Measurements from ENCODE around the gene AHCYL2. TPM values are rescaled to one million over a fixed set of nuclear protein-coding genes. Genes with fewer than 3 reads are reported as not detected.

Gene AHCYL2
- total and polyA plus RNA-seq, 2 experiments from 2014 or later = 1.9 to 8.9 TPM

GRCh38 chr7:129225206-129225930, 538 bp downstream of the AHCYL2 start:
- H3K4me3 ChIP-seq = peak overlapping the region; percentile 77
- H3K27me3 ChIP-seq (replicated peaks; ENCODE audit: insufficient read depth) = no peaks in the 10 kb centered on the region
- no peaks in the 10 kb centered on the region for H3K36me3 ChIP-seq (ENCODE audit: low read depth)
- TF ChIP-seq EZH2 (IDR thresholded peaks at IDR 0.05; ENCODE audit: insufficient read depth, poor library complexity, severe bottlenecking) (no peak), EZH2phosphoT487 (IDR thresholded peaks at IDR 0.05; ENCODE audit: insufficient read depth, low read depth) (no peak)
- H4K20me1 ChIP-seq (ENCODE audit: insufficient read depth) = no peaks in the 10 kb centered on the region
- no peaks in the 10 kb centered on the region for H3K9me2 ChIP-seq (ENCODE audit: insufficient read depth)
- peak overlapping the region; percentile 98 for H2AFZ ChIP-seq
- H3K9me3 ChIP-seq (ENCODE audit: low read depth) = no peaks in the 10 kb centered on the region
- H3K4me1 ChIP-seq (ENCODE audit: insufficient read depth) = peaks cover 5% of the 10 kb centered on the region; the same call in 1 of the 2 replicates
- peaks cover 6% of the 10 kb centered on the region; the same call in 1 of the 2 replicates for H3F3A ChIP-seq (ENCODE audit: insufficient read depth)
- peaks cover 8% of the 10 kb centered on the region; the same call in 1 of the 2 replicates for H3K79me2 ChIP-seq (ENCODE audit: insufficient read depth)
- peak; percentile 73 for DNase-seq
- peak overlapping the region; percentile 79 for H3K9ac ChIP-seq
- 1 to 2% methylated on average over 38 to 51 of the region's 60 CpGs for WGBS, 2 experiments (ENCODE audit: low coverage in 1 of 2, low lambda C conversion rate in 2 of 2, missing lambda C conversion rate in 2 of 2)
- H3K4me2 ChIP-seq (ENCODE audit: unreplicated experiment) = peak overlapping the region; percentile 91
- in situ Hi-C loops (cut with MboI) = loop anchor here (10.0 kb wide), 1 partner anchor 259 kb away; no protein-coding TSS in a partner anchor
- H3K27ac ChIP-seq = peak overlapping the region; percentile 89

GRCh38 chr7:129225931-129226572, 1.2 kb downstream of the AHCYL2 start:
- Histone ChIP-seq H3K79me2 (ENCODE audit: insufficient read depth) (peaks cover 8% of the 10 kb centered on the region; the same call in 1 of the 2 replicates), H3K36me3 (ENCODE audit: low read depth) (no peaks in the 10 kb centered on the region), H4K20me1 (ENCODE audit: insufficient read depth) (no peaks in the 10 kb centered on the region), H3K4me2 (ENCODE audit: unreplicated experiment) (peak overlapping the region; percentile 91), H3K4me3 (peak overlapping the region; percentile 77), H3K9ac (peak overlapping the region; percentile 79), H3K4me1 (ENCODE audit: insufficient read depth) (peaks cover 5% of the 10 kb centered on the region; the same call in 1 of the 2 replicates), H3K27ac (peak overlapping the region; percentile 89), H3K9me2 (ENCODE audit: insufficient read depth) (no peaks in the 10 kb centered on the region), H3K27me3 (replicated peaks; ENCODE audit: insufficient read depth) (no peaks in the 10 kb centered on the region), H3F3A (ENCODE audit: insufficient read depth) (peaks cover 6% of the 10 kb centered on the region; the same call in 1 of the 2 replicates), H2AFZ (peak overlapping the region; percentile 98), H3K9me3 (ENCODE audit: low read depth) (no peaks in the 10 kb centered on the region)
- no peak for DNase-seq
- WGBS, 2 experiments (ENCODE audit: low coverage in 1 of 2, low lambda C conversion rate in 2 of 2, missing lambda C conversion rate in 2 of 2) = 20 to 24% methylated on average over 11 of the region's 11 CpGs
- TF ChIP-seq EZH2phosphoT487 (IDR thresholded peaks at IDR 0.05; ENCODE audit: insufficient read depth, low read depth) (no peak), EZH2 (IDR thresholded peaks at IDR 0.05; ENCODE audit: insufficient read depth, poor library complexity, severe bottlenecking) (no peak)
- in situ Hi-C loops (cut with MboI) = loop anchor here (10.0 kb wide), 1 partner anchor 259 kb away; no protein-coding TSS in a partner anchor

DNA sequence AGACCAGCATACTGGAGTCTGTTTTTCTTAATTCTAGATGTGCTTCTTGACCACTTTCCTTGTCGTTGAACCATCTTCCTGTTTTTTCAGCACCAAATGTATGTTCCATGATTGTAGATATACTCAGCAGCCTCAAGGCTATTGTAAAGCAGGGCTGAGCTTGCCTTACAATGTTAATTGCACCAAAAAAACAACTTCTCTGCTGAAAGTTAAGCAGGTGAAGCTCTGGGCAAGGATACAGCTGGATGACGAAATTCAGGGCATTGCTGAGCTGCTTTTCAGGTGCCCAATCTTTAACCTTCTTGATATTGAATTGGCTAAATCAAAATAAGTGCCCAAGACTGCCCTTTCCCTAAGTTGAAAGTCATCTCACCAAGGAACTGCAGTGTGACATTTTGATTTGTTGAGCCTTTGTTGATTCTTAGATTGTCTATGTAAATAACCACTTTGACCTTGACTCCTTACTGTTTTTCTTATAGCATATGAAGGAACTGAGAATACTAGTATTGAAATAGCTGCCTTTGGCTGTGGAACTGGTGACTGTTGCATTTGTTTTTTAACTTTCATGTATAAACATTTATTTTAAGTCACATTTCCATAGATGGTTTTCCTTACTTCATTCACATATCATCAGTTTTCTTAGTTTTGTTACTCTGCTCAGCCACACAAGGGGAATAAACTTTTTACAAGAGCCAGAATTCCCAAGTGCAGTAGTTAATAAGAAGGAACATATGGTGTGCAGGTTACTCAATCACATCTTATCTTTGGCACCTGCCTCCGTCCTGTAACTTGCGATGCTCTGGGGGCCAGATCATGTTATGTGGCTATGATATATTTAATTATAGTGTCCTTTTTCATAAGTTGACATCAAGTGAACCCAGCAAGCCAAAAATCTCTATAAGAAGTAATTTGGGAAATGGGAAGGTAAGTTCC, 3.1 kb downstream of the AHCYL2 start:
- in situ Hi-C loops (cut with MboI) = loop anchor here (10.0 kb wide), 1 partner anchor 257 kb away; no protein-coding TSS in a partner anchor

More for the DNA sequence above, 3.1 kb downstream of the AHCYL2 start:
- Histone ChIP-seq H3K9me2 (ENCODE audit: insufficient read depth) (no peaks in the 10 kb centered on the region), H3K9me3 (ENCODE audit: low read depth) (no peaks in the 10 kb centered on the region), H3K36me3 (ENCODE audit: low read depth) (no peaks in the 10 kb centered on the region), H3F3A (ENCODE audit: insufficient read depth) (peaks cover 6% of the 10 kb centered on the region; the same call in 1 of the 2 replicates), H2AFZ (no peak overlapping the region), H3K4me3 (no peak overlapping the region), H3K27me3 (replicated peaks; ENCODE audit: insufficient read depth) (no peaks in the 10 kb centered on the region), H3K4me2 (ENCODE audit: unreplicated experiment) (no peak overlapping the region), H3K27ac (no peak overlapping the region), H3K79me2 (ENCODE audit: insufficient read depth) (peaks cover 8% of the 10 kb centered on the region; the same call in 1 of the 2 replicates), H3K9ac (no peak overlapping the region), H4K20me1 (ENCODE audit: insufficient read depth) (no peaks in the 10 kb centered on the region), H3K4me1 (ENCODE audit: insufficient read depth) (peaks cover 5% of the 10 kb centered on the region; the same call in 1 of the 2 replicates)
- TF ChIP-seq EZH2 (IDR thresholded peaks at IDR 0.05; ENCODE audit: insufficient read depth, poor library complexity, severe bottlenecking) = no peak
- no peak for TF ChIP-seq EZH2phosphoT487 (IDR thresholded peaks at IDR 0.05; ENCODE audit: insufficient read depth, low read depth)
- WGBS, 2 experiments (ENCODE audit: low coverage in 1 of 2, low lambda C conversion rate in 2 of 2, missing lambda C conversion rate in 2 of 2) = 96 to 97% methylated on average over 4 of the region's 4 CpGs
- DNase-seq = no peak

Measured in GM23248 (cell line).